HG02623 (cell line): ENCODE results near the gene RNF144A.
A peak's percentile ranks its signal among the peaks of the same experiment; 100 is the strongest.
"Not testable (repeated sequence)": the region's sequence is repeated elsewhere in the genome, so short reads cannot be mapped to it uniquely, and the experiment has no call there.

Experiments
- ATAC-seq: cut with Tn5 transposase; IDR thresholded peaks from one replicate; pipeline ENCODE4 v1.9.1; 2021; ENCODE audit warnings: moderate library complexity; ENCODE audit not compliant: unreplicated experiment

The RNF144A gene

GRCh38 chr2:6917071-6917760, at the start of gene RNF144A:
Gene RNF144A, plus strand, starts transcription at chr2:6917412. Its CDS starts 79,515 bp downstream, at chr2:6996927.
- ATAC-seq, result peak; percentile 84

GRCh38 chr2:6872394-6872793, 44.8 kb upstream of the RNF144A start:
- no peak for ATAC-seq

- no peak for ATAC-seq
Observed at GRCh38 chr2:6874032-6874431, 43.2 kb upstream of the RNF144A start.

- ATAC-seq, result no peak
Observed at GRCh38 chr2:6876309-6876708, 40.9 kb upstream of the RNF144A start.

- peak; percentile 83 for ATAC-seq
Observed at GRCh38 chr2:6877402-6878304, 39.6 kb upstream of the RNF144A start, which contains the start of gene RSAD2. Gene RSAD2, plus strand, starts transcription at chr2:6877777. Its CDS starts 24 bp downstream, at chr2:6877801.

- ATAC-seq, result no peak
Observed at GRCh38 chr2:6878549-6878948, 38.7 kb upstream of the RNF144A start.

GRCh38 chr2:6879011-6879410, 38.2 kb upstream of the RNF144A start:
- no peak for ATAC-seq

GRCh38 chr2:6880200-6880733, 36.9 kb upstream of the RNF144A start:
- no peak for ATAC-seq

GRCh38 chr2:6881046-6881445, 36.2 kb upstream of the RNF144A start:
- ATAC-seq, result no peak

GRCh38 chr2:6881516-6881915, 35.7 kb upstream of the RNF144A start:
- ATAC-seq, result no peak

- ATAC-seq, result no peak
Observed at GRCh38 chr2:6883448-6884122, 33.6 kb upstream of the RNF144A start.

- no peak for ATAC-seq
Observed at GRCh38 chr2:6885551-6885950, 31.7 kb upstream of the RNF144A start.

- no peak for ATAC-seq
Observed at GRCh38 chr2:6885968-6886367, 31.2 kb upstream of the RNF144A start.

GRCh38 chr2:6887751-6888192, 29.4 kb upstream of the RNF144A start:
- ATAC-seq, result no peak

GRCh38 chr2:6888724-6889123, 28.5 kb upstream of the RNF144A start:
- no peak for ATAC-seq

- no peak for ATAC-seq
Observed at GRCh38 chr2:6893876-6894482, 23.2 kb upstream of the RNF144A start.

- ATAC-seq, result no peak
Observed at GRCh38 chr2:6896930-6897759, 20.1 kb upstream of the RNF144A start.

GRCh38 chr2:6902581-6902980, 14.6 kb upstream of the RNF144A start:
- ATAC-seq, result not testable (repeated sequence)

GRCh38 chr2:6905668-6906067, 11.5 kb upstream of the RNF144A start:
- ATAC-seq, result no peak
